ENCODE results near the gene MSANTD2. TPM values are rescaled to one million over a fixed set of nuclear protein-coding genes. Genes with fewer than 3 reads are reported as not detected.

Gene MSANTD2
- total RNA-seq, 1 donor from 2014 or later, result 9.8 TPM

- Histone ChIP-seq H3K27me3 (no peaks in the 10 kb centered on the region), H3K27ac (no peak overlapping the region), H3K4me3 (no peak overlapping the region), H3K4me1 (no peaks in the 10 kb centered on the region), H3K36me3 (peaks cover 0 to 17% of the 10 kb centered on the region in 2 donors), H3K9me3 (no peaks in the 10 kb centered on the region)
- DNase-seq (ENCODE audit: extremely low spot score in 2 of 2), result no peak
- intact Hi-C loops (cut with DNase I), result no loop called here
- TF ChIP-seq POLR2AphosphoS5 (IDR thresholded peaks at IDR 0.05; ENCODE audit: insufficient read depth in 1 of 2, low read depth in 1 of 2) (no peak), CTCF (IDR thresholded peaks at IDR 0.05) (no peak), POLR2A (IDR thresholded peaks at IDR 0.05) (no peak)
Measured at GRCh38 chr11:124769806-124770774, 30.1 kb downstream of the MSANTD2 start.

- Histone ChIP-seq H3K27me3 (no peaks in the 10 kb centered on the region), H3K9me3 (no peaks in the 10 kb centered on the region), H3K36me3 (peaks cover 0 to 20% of the 10 kb centered on the region in 2 donors), H3K27ac (no peak overlapping the region), H3K4me1 (no peaks in the 10 kb centered on the region), H3K4me3 (no peak overlapping the region)
- intact Hi-C loops (cut with DNase I), result no loop called here
- no peak for DNase-seq (ENCODE audit: extremely low spot score in 2 of 2)
- no peak for TF ChIP-seq CTCF (IDR thresholded peaks at IDR 0.05)
- TF ChIP-seq POLR2A (IDR thresholded peaks at IDR 0.05), result no peak
- no peak for TF ChIP-seq POLR2AphosphoS5 (IDR thresholded peaks at IDR 0.05; ENCODE audit: insufficient read depth in 1 of 2, low read depth in 1 of 2)
Measured at GRCh38 chr11:124768914-124769313, 31.3 kb downstream of the MSANTD2 start.

- intact Hi-C loops (cut with DNase I), result no loop called here
- no peaks in the 10 kb centered on the region for H3K9me3 ChIP-seq
- TF ChIP-seq POLR2AphosphoS5 (IDR thresholded peaks at IDR 0.05; ENCODE audit: insufficient read depth in 1 of 2, low read depth in 1 of 2), result no peak
- no peak for TF ChIP-seq CTCF (IDR thresholded peaks at IDR 0.05)
- no peak for TF ChIP-seq POLR2A (IDR thresholded peaks at IDR 0.05)
- H3K36me3 ChIP-seq, result peaks cover 0 to 10% of the 10 kb centered on the region in 2 donors
- H3K27me3 ChIP-seq, result no peaks in the 10 kb centered on the region
- DNase-seq (ENCODE audit: extremely low spot score in 2 of 2), result no peak
- no peak overlapping the region for H3K4me3 ChIP-seq
- no peak overlapping the region for H3K27ac ChIP-seq
- H3K4me1 ChIP-seq, result peaks cover 17% of the 10 kb centered on the region
Measured at GRCh38 chr11:124766156-124766555, 34.0 kb downstream of the MSANTD2 start.

- Histone ChIP-seq H3K27ac (peak overlapping the region; percentile 74), H3K4me3 (peak overlapping the region; percentile 50 to 53), H3K9me3 (no peaks in the 10 kb centered on the region), H3K4me1 (peaks cover 37% of the 10 kb centered on the region), H3K36me3 (peaks cover 0 to 10% of the 10 kb centered on the region in 2 donors), H3K27me3 (peaks cover 6% of the 10 kb centered on the region)
- no peak for DNase-seq (ENCODE audit: extremely low spot score in 2 of 2)
- peak; percentile 27 to 56 (median 49) for TF ChIP-seq CTCF (IDR thresholded peaks at IDR 0.05)
- TF ChIP-seq POLR2A (IDR thresholded peaks at IDR 0.05), result no peak
- TF ChIP-seq POLR2AphosphoS5 (IDR thresholded peaks at IDR 0.05; ENCODE audit: insufficient read depth in 1 of 2, low read depth in 1 of 2), result peak in 1 of 2 donors; percentile 30
- intact Hi-C loops (cut with DNase I), result no loop called here
Measured at GRCh38 chr11:124763156-124763947, 36.9 kb downstream of the MSANTD2 start.
